Endothelial cell of umbilical vein (primary cell): Measurements from ENCODE around the gene SH3PXD2A. TPM values are rescaled to one million over a fixed set of nuclear protein-coding genes. Genes with fewer than 3 reads are reported as not detected.

Experiments used
- BruUV-seq: library from RNA; stranded (reverse); fragments of 400-500 nt; replicated peaks from 2 replicates; lab custom pipeline; 2021; lab: Mats Ljungman, UMichigan
- CTCF ChIA-PET: fragments of 300-600, 350-600 bp; sonication (Branson Sonifier 250); formaldehyde crosslinking; loops from one replicate; lab custom pipeline; 2021; ENCODE audit warnings: antibody characterized with exemption, inconsistent platforms; lab: Charles Lee
- POLR2A ChIA-PET: fragments of 300-600, 350-600 bp; sonication (Branson Sonifier 250); formaldehyde crosslinking; loops from one replicate; lab custom pipeline; 2021; ENCODE audit warnings: antibody characterized with exemption, inconsistent platforms; lab: Charles Lee
- DNase-seq: peaks from one replicate; pipeline ENCODE4 v3.0.0-alpha.2; 2011; ENCODE audit warnings: low read depth, low spot score
- FAIRE-seq: peaks from 2 replicates; lab custom pipeline; 2011; peaks lifted over from hg19 to GRCh38; lab: Jason Lieb, UNC
- H2AFZ ChIP-seq: 2 replicates; pipeline ENCODE4 v1.6.0; 2012; ENCODE audit warnings: low read depth, low read length, control low read depth, inconsistent platforms
- H3K27ac ChIP-seq: 2 replicates; pipeline ENCODE4 v1.5.1; 2011; ENCODE audit warnings: low read depth, mild to moderate bottlenecking, control low read depth, low read length, moderate library complexity; ENCODE audit not compliant: insufficient read depth
- H3K27me3 ChIP-seq, 2 experiments: 2 replicates each; pipeline versions ENCODE4 v1.6.0 to v1.6.1; 2011; ENCODE audit warnings: low read length in 2 of 2, mixed read lengths in 1 of 2; ENCODE audit not compliant: control insufficient read depth in 2 of 2, insufficient read depth in 2 of 2
- H3K36me3 ChIP-seq, 2 experiments: 2 replicates in 1 of 2; 3 replicates in 1 of 2; pipeline ENCODE4 v1.5.1; 2011; ENCODE audit warnings: low read length in 2 of 2, mild to moderate bottlenecking in 1 of 2, moderate library complexity in 1 of 2; ENCODE audit not compliant: control insufficient read depth in 2 of 2, insufficient read depth in 2 of 2; ENCODE audit errors: extremely low read depth in 1 of 2
- H3K4me1 ChIP-seq: 3 replicates; pipeline ENCODE4 v1.5.1; 2011; ENCODE audit warnings: mild to moderate bottlenecking, low read length; ENCODE audit not compliant: control insufficient read depth, insufficient read depth; ENCODE audit errors: extremely low read depth
- H3K4me2 ChIP-seq: 2 replicates; pipeline ENCODE4 v1.6.1; 2011; ENCODE audit warnings: low read length, control low read depth, mixed read lengths; ENCODE audit not compliant: insufficient read depth
- H3K4me3 ChIP-seq, 3 experiments: fragments of 200-600 bp in 1 of 3; sonication (generic), shearing (Covaris generic) in 1 of 3; replicated peaks in 1 of 3; 2 replicates each; pipeline ENCODE4 v1.5.1; 2011 to 2016; ENCODE audit warnings: control low read depth in 3 of 3, low read length in 3 of 3, mild to moderate bottlenecking in 2 of 3, inconsistent platforms in 1 of 3, low read depth in 1 of 3, moderate library complexity in 1 of 3; ENCODE audit not compliant: insufficient read depth in 1 of 3
- H3K79me2 ChIP-seq: 2 replicates; pipeline ENCODE4 v1.6.0; 2012; ENCODE audit warnings: low read length, inconsistent platforms; ENCODE audit not compliant: control insufficient read depth, insufficient read depth
- H3K9ac ChIP-seq: replicated peaks from 2 replicates; pipeline ENCODE3; 2011; ENCODE audit warnings: low read length, control low read depth; ENCODE audit not compliant: insufficient read depth; ENCODE audit errors: extremely low read depth
- H3K9me1 ChIP-seq: replicated peaks from 3 replicates; pipeline ENCODE4 v1.6.0; 2011; ENCODE audit warnings: mild to moderate bottlenecking, low read length; ENCODE audit not compliant: control insufficient read depth, insufficient read depth; ENCODE audit errors: extremely low read depth
- H3K9me3 ChIP-seq: replicated peaks from 2 replicates; pipeline ENCODE4 v1.5.1; 2012; ENCODE audit warnings: low read length, inconsistent platforms; ENCODE audit not compliant: control insufficient read depth, insufficient read depth
- H4K20me1 ChIP-seq: replicated peaks from 2 replicates; pipeline ENCODE3; 2011; ENCODE audit warnings: mild to moderate bottlenecking, low read length; ENCODE audit not compliant: control insufficient read depth, insufficient read depth; ENCODE audit errors: extremely low read depth
- CTCF ChIP-seq, 2 donors: IDR thresholded peaks; 1 replicate in 1 of 2; 2 replicates in 1 of 2; pipeline ENCODE4 v1.5.1; 2011; ENCODE audit warnings: low read length in 2 of 2, mild to moderate bottlenecking in 2 of 2, moderate library complexity in 2 of 2, control low read depth in 1 of 2, inconsistent platforms in 1 of 2, low read depth in 1 of 2; ENCODE audit not compliant: insufficient read depth in 1 of 2; ENCODE audit errors: extremely low read depth in 1 of 2
- EZH2 ChIP-seq: IDR thresholded peaks from 2 replicates; pipeline ENCODE4 v1.6.1; 2012; ENCODE audit warnings: borderline replicate concordance, low read depth, mild to moderate bottlenecking, moderate library complexity, low read length, inconsistent platforms; ENCODE audit not compliant: severe bottlenecking
- FOS ChIP-seq: IDR thresholded peaks from 2 replicates; pipeline ENCODE4 v1.6.1; 2011; ENCODE audit warnings: mild to moderate bottlenecking, low read length, moderate library complexity, borderline replicate concordance; ENCODE audit not compliant: insufficient read depth
- GATA2 ChIP-seq: IDR thresholded peaks from 2 replicates; pipeline ENCODE4 v1.7.0; 2011; ENCODE audit warnings: low read depth, mild to moderate bottlenecking, moderate library complexity, mixed read lengths, low read length; ENCODE audit not compliant: insufficient read length, insufficient read depth
- JUN ChIP-seq: IDR thresholded peaks from 2 replicates; pipeline ENCODE4 v1.6.1; 2011; ENCODE audit warnings: borderline replicate concordance, low read depth; ENCODE audit not compliant: insufficient read length, insufficient read depth
- MAX ChIP-seq: IDR thresholded peaks from 2 replicates; pipeline ENCODE4 v1.6.1; 2011; ENCODE audit not compliant: insufficient read depth, insufficient read length
- MYC ChIP-seq: IDR thresholded peaks from one replicate; pipeline ENCODE4 v1.6.1; 2011; ENCODE audit warnings: mild to moderate bottlenecking, low read depth, low read length
- POLR2A ChIP-seq: IDR thresholded peaks from 2 replicates; pipeline ENCODE4 v1.6.1; 2012; ENCODE audit warnings: low read depth, mild to moderate bottlenecking, control low read depth, low read length
- POLR2AphosphoS5 ChIP-seq: IDR thresholded peaks from 2 replicates; pipeline ENCODE4 v1.6.1; 2012; ENCODE audit warnings: low read depth, mild to moderate bottlenecking, control low read depth, low read length, moderate library complexity; ENCODE audit not compliant: insufficient read depth
- dilution Hi-C: fragments of 300-500 bp; cut with MboI; formaldehyde crosslinking; loops from one replicate; pipeline ENCODE4 v1.15.0; 2019; ENCODE audit warnings: low sequenced_read_pairs; ENCODE audit not compliant: extremely low pct_ligation_motif_present
- intact Hi-C: fragments of 100-400 bp; cut with micrococcal nuclease; formaldehyde crosslinking; loops from one replicate; pipeline ENCODE4 v1.10.0; 2022
- polyA plus RNA-seq, 4 experiments: library from polyadenylated mRNA; depleted of rRNA in 3 of 4; stranded (reverse) in 3 of 4; unstranded in 1 of 4; fragments of >200 nt; gene quantifications; 2 replicates each; pipeline versions ENCODE4 v1.2.1 to v1.2.3, GENCODE V29; 2011 to 2012; ENCODE audit warnings: missing spikeins in 1 of 4
- total RNA-seq: library from RNA; stranded (reverse); gene quantifications from 2 replicates; pipeline ENCODE4 v1.2.3, GENCODE V29; 2021

SH3PXD2A gene
- total and polyA plus RNA-seq, 2 donors (not counting 3 experiments of a cell fraction or from before 2014, with no cell fraction given), result 1.4 to 5.1 TPM

- Histone ChIP-seq H3K4me3 (no peak overlapping the region), H3K9ac (no peak overlapping the region), H3K79me2 (no peaks in the 10 kb centered on the region), H3K9me3 (no peaks in the 10 kb centered on the region), H3K36me3 (no peaks in the 10 kb centered on the region), H3K9me1 (no peaks in the 10 kb centered on the region), H2AFZ (no peak overlapping the region), H3K27me3 (no peaks in the 10 kb centered on the region), H4K20me1 (no peaks in the 10 kb centered on the region), H3K4me1 (no peaks in the 10 kb centered on the region), H3K4me2 (no peak overlapping the region), H3K27ac (no peak overlapping the region)
- ChIA-PET CTCF (interaction anchor here (1.1 to 6.1 kb wide), 3 partner anchors 14 to 171 kb away, joined by 3 to 114 read pairs (median 102); partner anchors contain the start of gene SH3PXD2A), POLR2A (no interaction called here)
- dilution Hi-C loops (loop anchor here (25.0 kb wide), 1 partner anchor 147 kb away; the partner anchor contains the start of gene SH3PXD2A), intact Hi-C loops (no loop called here)
- no peak for DNase-seq
- no peak for TF ChIP-seq MYC
- TF ChIP-seq POLR2A, result no peak
- TF ChIP-seq EZH2, result no peak
- no peak for TF ChIP-seq FOS
- TF ChIP-seq MAX, result no peak
- TF ChIP-seq POLR2AphosphoS5, result no peak
- no peak for TF ChIP-seq GATA2
- TF ChIP-seq JUN, result no peak
- TF ChIP-seq CTCF (IDR thresholded peaks at IDR 0.05; ENCODE audit: extremely low read depth in 1 of 2, insufficient read depth in 1 of 2, low read depth in 1 of 2, low read length in 2 of 2), result no peak
- no TSS peak for BruUV-seq
- no peak for FAIRE-seq
These were observed 139.9 kb downstream of the SH3PXD2A start for GRCh38 chr10:103715430-103715829.
